8988T (cell line): ENCODE measurements around the gene SYN1.

Experiments
- DNase-seq: peaks from one replicate; pipeline ENCODE4 v3.0.0; 2011

The SYN1 gene

DNA sequence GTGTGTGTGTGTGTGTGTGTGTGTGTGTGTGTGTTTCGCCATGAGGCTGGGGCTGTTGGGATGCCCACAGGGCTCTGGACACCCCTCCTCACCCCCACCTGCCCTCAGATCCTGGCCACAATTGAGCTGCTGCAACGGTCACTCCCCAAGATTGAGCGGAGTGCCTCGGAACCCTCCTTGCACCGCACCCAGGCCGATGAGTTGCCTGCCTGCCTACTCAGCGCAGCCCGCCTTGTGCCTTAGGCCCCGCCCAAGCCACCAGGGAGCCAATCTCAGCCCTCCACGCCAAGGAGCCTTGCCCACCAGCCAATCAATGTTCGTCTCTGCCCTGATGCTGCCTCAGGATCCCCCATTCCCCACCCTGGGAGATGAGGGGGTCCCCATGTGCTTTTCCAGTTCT is 48.4 kb downstream of the SYN1 start:
- no peak for DNase-seq

DNA sequence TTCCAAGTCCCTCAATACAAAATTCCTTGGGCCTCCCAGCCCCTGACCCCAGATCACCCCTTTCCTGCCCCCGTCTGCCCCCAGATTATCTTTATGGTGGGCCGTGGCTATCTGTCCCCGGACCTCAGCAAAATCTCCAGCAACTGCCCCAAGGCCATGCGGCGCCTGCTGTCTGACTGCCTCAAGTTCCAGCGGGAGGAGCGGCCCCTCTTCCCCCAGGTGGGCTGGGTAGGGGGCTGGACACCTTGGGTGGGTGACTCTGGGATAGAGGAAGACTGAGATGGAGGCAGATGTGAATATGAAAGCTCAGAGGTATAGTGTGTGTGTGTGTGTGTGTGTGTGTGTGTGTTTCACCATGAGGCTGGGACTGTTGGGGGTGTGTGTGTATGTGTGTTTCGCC is 48.9 kb downstream of the SYN1 start:
- no peak for DNase-seq

DNA sequence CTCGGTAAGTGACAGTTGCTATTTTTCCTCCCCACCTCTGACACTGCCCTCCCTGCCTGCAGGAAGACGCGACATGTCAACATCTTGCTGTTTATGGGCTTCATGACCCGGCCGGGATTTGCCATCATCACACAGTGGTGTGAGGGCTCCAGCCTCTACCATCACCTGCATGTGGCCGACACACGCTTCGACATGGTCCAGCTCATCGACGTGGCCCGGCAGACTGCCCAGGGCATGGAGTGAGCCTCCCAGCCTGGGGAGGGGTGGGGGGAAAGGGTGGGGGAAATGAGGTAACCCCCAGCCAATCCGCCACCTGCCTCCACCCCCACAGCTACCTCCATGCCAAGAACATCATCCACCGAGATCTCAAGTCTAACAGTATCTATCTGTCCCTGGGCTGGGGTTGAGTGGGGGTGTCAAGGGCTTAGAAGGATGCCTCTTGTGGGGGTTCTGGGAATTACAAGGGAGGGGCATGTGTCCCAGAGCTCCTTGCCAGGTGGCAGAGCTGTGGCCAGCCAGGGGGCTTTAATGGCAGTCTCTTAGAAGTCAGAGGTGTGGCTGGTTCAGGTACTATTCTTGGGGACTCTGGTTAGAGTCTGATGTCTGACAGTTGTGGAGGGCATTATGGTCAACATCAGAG is 50.9 kb downstream of the SYN1 start:
- DNase-seq: peak; percentile 68

DNA sequence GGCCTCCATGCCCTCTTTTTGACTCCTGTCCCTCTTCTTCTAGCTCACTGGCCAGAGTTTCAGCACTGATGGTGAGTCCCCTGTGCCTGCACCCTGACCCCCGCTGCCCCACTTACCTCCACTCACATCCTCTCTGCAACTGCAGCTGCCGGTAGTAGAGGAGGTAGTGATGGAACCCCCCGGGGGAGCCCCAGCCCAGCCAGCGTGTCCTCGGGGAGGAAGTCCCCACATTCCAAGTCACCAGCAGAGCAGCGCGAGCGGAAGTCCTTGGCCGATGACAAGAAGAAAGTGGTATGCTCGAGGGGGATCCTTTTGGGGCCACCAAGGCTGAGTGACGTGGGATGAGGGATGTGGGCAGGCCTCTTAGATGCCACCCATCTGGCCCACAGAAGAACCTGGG is 52.8 kb downstream of the SYN1 start:
- DNase-seq: no peak

DNA sequence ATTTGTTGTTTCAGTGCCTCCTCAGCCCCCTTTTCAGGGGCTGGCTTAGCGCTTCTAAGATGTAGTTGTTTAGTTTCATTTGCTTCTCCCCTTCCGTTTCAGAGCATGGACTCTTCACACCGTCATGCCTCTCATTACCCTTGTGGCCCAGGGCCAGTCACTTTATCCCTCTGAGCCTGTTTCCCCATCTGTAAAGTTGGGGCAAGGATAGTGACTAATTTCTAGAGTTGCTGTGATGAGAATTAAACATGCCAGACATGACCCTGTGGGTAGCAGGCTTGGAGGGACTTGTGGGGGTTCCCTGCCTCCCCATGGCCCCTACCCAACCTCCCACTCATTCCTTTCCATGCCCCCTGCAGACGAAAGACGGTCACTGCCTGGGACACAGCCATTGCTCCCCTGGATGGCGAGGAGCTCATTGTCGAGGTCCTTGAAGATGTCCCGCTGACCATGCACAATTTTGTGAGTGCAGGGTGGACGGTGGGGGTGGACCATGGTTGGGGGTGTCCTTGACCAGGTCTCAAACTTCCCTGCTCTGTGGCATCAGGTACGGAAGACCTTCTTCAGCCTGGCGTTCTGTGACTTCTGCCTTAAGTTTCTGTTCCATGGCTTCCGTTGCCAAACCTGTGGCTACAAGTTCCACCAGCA is 55.1 kb downstream of the SYN1 start:
- no peak for DNase-seq

DNA sequence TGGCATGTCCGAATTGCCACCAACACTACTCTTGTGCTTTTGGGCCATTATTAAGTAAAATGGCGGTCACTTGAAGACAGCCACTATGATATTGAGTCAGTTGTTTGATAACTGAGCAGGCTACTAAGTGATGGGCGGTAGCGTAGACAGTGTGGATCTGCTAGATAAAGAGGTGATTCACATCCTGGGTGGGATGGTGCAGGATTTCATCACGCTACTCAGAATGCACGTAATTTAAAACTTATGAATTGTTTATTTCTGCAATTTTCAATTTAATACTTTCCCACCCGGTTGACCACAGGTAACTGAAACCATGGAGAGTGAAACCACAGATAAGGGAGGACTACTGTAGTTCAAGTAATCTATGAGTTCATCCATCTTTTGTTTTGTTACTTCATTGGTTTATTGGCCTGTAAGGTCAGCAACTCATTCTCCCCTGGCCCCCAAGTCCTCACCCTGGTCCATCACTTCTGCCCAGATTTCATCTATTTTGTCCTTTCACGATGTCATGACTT is 55.8 kb downstream of the SYN1 start:
- DNase-seq: no peak

DNA sequence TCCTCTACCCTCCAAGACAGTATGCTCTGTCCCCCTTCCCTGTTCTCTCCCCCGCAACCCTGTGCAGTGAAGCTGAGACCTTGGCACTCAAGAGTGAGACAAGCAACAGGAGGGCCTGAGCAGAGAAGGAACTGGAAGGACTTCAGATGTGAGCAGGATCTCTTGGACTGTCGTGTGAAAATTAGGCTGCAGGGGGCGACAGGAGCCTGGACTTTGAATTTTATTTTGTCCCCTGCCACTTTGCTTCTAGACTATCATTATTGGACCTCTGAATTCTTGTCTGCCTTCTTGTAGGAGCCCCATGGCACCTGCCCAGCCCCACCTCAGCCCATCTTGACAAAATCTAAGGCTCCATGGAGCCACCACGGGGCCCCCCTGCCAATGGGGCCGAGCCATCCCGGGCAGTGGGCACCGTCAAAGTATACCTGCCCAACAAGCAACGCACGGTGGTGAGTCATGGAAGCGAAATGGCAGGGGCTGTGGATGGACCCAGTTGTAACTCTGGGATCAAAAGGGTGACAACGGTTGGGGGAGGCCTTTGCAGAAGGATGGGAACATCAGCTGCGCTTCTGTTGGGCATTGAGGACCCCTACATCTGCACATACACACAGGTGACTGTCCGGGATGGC is 56.9 kb downstream of the SYN1 start:
- DNase-seq: no peak

DNA sequence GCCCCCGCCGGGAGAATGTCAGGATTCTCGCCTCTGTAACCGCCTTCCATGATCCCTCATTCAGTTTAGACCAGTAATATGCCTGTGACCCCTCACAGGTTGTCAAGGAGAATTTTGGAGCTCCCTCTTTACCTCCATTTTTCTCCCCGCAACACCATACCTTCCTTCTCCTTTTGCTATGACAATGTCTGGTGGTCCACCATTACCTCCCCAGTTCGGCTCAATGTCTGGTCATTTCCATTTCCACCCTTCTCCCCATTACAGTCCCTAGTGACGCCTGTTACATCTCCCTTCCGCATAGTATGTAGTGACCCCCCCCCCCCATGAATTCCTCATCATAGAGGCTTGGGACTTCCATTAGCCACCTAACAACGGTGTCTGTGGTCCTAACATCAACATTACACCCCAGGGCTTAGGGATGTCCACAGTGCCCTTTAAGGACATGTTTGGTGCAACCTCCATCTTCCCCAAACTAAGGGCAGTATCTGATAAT is 58.0 kb downstream of the SYN1 start:
- no peak for DNase-seq

DNA sequence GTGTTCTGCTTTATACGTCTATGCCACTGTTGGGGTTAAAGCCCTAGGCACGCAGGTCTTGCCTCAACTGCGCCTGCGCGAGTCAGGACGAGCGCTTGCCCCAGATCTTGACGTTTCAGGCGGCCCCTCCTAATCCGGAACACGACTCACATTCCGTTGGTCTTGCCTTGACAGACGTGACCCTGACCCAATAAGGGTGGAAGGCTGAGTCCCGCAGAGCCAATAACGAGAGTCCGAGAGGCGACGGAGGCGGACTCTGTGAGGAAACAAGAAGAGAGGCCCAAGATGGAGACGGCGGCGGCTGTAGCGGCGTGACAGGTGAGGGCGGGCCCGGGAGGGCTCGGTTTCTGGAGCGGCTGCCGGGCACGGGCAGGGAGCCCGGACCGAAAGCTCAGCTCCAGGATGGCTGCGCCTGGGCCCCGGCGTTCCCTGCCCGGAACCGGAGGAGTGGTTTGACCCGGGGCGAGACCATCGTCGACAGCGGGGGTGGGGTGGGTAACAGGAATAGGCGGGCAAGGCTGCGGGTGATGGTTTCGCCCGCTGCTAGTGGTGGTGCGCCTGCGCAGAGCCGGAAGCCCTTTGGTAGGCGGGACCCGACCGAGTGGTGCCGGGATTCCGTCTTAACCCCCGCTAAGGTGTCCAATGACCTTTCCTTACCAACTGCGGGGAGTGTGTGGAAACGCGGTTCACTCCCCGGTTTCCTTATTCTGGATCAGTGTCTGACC is 58.6 kb downstream of the SYN1 start, which contains the start of gene ARAF:
TSS of gene ARAF (plus strand) at position 272 of the 725 bp plus-strand sequence. CDS start 1,763 bp downstream, outside the sequence.
- peak; percentile 82 for DNase-seq

DNA sequence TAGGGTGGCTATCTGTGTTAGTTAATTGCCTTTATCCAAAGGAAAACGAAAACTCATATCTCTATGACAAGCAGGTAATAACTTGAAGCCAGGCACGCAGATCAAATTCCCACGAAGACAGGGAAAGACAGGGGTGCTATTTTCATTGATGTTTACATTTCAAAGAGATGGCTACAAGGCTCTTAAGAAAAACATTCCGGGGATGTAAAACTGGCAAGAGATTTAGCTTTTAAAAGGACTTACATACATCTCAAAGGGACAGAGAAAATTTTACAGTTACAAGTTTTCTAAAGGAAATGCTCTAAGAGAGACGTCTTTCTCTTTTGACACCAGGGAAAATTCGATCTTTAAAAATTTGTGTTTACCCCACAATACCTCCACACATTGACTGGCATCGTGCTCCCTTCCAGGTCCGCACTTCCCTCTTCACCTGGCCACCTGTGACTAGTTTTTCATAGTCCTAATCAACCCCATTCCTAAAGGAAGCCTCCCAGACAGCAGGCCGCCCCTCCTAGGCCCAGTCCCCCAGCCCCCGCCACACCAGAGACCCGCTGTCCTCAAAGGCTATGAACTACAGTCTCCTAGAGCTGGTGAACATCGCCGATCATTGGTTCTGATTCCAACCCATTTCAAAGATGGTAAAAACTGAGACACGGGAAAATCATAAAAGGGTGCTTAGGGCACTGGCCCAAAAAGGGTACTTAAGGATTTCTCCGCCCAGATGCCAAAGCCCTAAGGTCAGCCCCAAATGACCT is 59.3 kb downstream of the SYN1 start:
- no peak for DNase-seq

DNA sequence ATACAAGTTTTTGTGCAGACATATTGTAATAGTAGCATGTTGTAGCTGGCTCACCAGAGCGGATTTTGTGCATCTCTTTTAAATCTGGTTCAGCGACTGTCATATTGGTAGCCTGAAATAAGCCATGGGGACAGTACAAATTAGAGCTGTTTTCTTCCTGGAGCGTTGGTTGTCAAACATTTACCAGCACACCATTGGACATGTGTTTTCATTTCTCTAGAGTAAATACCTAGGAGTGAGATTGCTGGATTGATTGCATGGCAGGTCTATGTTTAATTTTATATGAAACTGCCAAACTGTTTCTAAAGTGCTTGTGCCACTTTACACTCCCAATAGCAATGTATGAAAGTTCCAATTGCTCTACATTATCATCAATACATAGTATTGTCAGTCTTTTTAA is 61.2 kb downstream of the SYN1 start:
- DNase-seq: no peak

DNA sequence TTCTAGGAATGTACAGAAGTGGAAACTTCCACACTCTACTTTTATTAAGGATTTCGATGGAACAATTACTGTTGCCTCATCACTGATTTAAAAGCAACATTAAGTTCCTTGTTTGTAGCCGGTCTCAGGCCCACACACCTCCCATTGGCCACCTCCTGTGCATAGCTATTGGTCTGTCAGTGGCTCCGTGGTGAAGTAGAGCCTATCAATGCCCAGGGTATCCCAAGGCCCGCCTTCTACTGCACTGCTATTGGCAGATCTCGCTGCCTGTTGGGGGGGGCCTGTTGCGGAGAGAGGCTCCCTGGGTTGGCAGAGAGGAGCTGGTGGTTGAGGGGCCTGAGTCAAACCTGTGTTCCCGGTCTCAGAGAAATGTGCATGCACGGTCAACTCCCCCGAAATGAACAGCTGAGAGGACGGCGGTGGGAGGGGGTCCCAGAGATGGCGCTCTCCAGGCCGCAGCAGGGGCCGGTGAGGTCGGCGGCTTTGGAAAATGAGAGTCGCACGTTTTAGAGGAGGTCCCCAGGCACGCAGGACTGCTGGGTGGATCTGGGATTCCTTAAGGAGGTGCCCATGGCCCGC is 63.5 kb downstream of the SYN1 start:
- no peak for DNase-seq

DNA sequence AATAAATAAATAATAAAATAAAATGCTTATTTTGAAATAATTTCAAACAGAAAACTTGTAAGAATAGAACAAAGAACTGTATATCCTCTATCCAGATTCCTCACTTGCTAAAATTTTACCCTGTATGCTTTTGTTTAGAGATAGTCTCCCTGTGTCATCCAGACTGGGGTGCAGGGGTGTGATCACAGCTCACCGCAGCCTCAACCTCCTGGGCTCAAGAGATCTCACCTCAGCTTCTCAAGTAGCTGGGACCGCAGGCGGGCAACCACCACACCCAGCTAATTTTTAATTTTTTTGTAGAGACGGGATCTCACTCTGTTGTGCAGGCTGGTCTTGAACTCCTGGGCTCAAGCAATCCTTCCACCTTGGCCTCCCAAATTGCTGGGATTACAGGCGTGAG is 76.2 kb downstream of the SYN1 start:
- no peak for DNase-seq

DNA sequence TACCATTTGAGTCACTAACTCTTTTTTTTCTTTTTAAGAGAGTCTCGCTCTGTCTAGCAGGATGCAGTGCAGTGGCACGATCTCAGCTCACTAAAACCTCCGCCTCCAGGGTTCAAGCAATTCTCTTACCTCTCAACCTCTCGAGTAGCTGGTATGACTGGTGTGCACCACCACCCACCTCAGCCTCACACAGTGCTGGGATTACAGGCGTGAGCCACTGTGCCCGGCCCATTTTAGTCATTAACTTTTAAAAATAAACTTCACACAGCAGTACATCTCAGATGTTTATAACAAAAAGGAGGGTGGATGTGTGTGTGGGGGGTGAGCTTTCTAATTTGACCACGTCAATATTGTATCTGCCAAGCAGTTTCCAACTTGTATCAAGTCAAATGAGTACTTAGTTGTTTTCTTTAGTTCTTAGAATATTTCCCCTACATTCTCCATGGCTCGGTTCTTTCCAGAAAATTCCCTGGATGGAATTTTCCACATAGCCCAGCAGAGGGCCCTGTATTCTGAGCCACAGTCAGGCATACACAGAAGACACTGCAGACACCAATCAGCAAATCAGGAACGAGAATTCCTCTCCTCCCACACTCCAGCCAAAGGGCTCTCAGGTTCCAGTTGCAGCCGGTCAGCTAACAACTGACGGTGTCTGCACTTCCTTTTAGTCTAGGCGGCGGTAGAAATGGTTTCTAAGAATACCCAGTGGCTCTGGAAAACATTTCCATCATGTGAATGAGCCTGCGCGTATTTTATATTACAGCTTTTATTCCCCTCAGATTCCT is 78.7 kb downstream of the SYN1 start:
- DNase-seq: peak; percentile 53

DNA sequence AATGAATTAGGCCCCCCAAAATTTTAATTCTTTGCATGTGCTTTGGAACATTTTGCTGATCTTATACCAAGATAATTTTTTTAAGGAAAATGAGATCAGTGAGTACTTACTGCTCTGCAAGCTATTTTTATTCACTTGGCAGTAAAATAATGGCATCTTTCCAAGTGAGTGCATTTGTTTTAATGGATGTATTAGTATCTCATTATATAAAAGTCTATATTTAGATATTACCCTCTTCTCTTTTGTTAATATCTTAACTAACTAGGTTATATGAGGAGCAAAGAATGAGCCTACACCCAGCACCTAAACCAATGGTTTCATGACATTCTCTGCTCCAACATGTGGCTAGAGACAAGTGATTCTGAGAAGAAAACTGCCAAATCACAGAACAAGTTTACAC is 79.8 kb downstream of the SYN1 start:
- no peak for DNase-seq

DNA sequence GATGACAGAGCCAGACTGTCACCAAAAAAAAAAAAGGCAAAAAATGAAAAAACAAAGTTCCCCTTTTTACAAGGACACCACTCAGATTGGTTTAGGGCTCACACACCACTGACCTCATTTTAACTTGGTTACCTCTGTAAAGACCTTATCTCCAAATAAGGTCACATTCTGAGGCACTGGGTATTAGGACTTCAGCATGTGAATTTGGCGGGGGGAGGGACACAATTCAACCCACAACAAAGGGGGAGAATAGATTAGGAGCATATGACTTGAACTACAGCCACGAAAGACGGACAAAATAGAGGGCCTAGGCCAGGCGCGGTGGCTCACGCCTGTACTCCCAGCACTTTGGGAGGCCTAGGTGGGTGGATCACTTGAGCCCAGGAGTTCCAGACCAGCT is 89.6 kb downstream of the SYN1 start:
- DNase-seq: no peak

DNA sequence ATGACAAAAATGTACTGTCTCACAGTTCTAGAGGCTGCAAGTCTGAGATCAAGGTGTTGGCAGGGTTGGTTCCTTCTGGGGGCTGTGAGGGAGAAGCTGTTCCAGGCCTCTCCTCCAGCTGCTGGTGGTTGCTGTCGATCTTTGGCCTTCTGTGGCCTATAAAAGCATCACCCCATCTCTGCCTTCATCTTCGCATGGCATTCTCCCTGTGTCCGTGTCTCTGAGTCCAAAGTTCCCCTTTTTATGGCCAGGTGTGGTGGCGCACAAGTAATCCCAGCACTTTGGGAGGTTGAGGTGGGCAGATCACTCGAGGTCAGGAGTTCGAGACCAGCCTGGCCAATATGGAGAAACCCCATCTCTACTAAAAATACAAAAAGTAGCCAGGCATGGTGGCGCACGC is 90.1 kb downstream of the SYN1 start:
- DNase-seq: no peak

DNA sequence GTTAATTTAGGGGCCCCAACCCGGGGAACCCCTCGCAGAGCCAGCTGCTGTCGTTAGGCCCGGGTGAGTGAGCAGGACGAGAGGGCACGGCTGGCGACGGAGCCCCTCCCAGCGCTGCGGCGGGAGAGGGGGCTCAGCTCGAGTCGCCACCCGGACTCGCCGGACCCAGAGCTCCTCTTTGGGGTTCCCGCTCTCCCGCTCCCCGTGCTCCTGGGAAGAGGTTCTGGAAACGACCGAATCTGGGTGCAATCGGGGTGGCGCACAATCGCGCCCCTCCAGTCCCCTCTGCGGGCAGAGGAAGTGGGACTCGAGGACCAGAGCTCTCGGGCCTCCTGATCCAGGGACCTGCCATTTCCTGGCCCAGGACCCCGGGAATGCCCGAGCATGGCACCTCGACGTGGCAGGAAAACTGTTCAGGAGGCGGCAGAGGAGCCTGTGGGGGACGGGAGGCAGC is 95.9 kb downstream of the SYN1 start:
- DNase-seq: no peak

DNA sequence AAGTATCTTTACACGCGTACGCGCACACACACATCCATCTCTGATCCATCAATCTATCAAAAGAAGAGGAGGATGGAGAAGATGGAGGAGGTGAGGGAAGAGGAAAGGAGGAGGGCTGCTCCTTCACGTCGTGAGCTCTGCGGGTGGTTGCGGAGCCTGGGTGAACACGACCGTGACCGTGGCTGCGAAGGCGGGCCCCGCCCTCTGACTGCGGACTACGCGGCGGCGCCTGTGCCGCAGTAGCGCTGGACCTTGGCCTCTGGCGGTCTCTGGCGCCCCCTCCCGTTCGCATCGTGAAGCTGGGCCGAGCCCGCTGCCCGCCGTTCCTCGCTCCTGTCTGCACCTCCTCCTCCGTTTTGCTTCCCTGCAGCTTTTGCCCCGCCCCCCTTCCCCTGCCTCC is 96.4 kb downstream of the SYN1 start:
- DNase-seq: peak; percentile 56
